Measurements from ENCODE around the gene FAM180B. TPM values are rescaled to one million over a fixed set of nuclear protein-coding genes. Genes with fewer than 3 reads are reported as not detected.
A peak's percentile ranks its signal among the peaks of the same experiment; 100 is the strongest.

Gene FAM180B
- total RNA-seq, 1 experiment from 2014 or later: 0.28 TPM

GRCh38 chr11:47577460-47578041 lies 8.9 kb upstream of the FAM180B start:
- CTCF ChIA-PET: interaction anchor here (0.8 kb wide), 1 partner anchor 26 kb away, joined by 3 read pairs; no protein-coding TSS in a partner anchor
- no peak for ATAC-seq

GRCh38 chr11:47578524-47579494 lies 7.7 kb upstream of the FAM180B start, which contains the start of the genes KBTBD4 and NDUFS3:
Gene KBTBD4 (minus strand): TSS chr11:47578970. CDS start chr11:47578951, 19 bp downstream.
Gene NDUFS3 (plus strand): TSS chr11:47579074. CDS start chr11:47579092, 18 bp downstream.
- peak within 1 kb of the TSS; percentile 93 for H3K4me3 Mint-ChIP-seq
- ATAC-seq (peak; percentile 93), DNase-seq (ENCODE audit: low spot score) (peak; percentile 91)
- H3K27ac Mint-ChIP-seq: peak within 1 kb of the TSS; percentile 99
- H3K4me1 Mint-ChIP-seq: peaks cover 18% of the 10 kb centered on the region
- H3K36me3 Mint-ChIP-seq: peaks cover 55% of the 10 kb centered on the region
- no peaks in the 10 kb centered on the region; the same call in 1 of the 2 replicates for H3K27me3 Mint-ChIP-seq (ENCODE audit: low read depth)
- ChIA-PET CTCF (interaction anchor here (1.3 kb wide), 1 partner anchor 25 kb away, joined by 9 read pairs; no protein-coding TSS in a partner anchor), POLR2A (interaction anchor here (1.7 kb wide), 1 partner anchor 14 kb away, joined by 4 read pairs; the partner anchor contains the start of gene PTPMT1)
- H3K9me3 Mint-ChIP-seq: no peaks in the 10 kb centered on the region
- TF ChIP-seq ZNF281 (CRISPR knock-in tag; IDR thresholded peaks at IDR 0.05): peak; percentile 94
- TF ChIP-seq GTF2I (CRISPR knock-in tag; conservative IDR thresholded peaks at IDR 0.05): no peak
- TF ChIP-seq ZNF532 (CRISPR knock-in tag; IDR thresholded peaks at IDR 0.05; ENCODE audit: borderline replicate concordance): no peak
- no peak; the same call in 1 of the 2 replicates for TF ChIP-seq NFYB (CRISPR knock-in tag; conservative IDR thresholded peaks at IDR 0.05; ENCODE audit: low read depth)
- TF ChIP-seq ZNF219 (CRISPR knock-in tag; IDR thresholded peaks at IDR 0.05; ENCODE audit: borderline replicate concordance): no peak
- TF ChIP-seq ERG (CRISPR knock-in tag; IDR thresholded peaks at IDR 0.05): no peak
- TF ChIP-seq GABPB1 (CRISPR knock-in tag; IDR thresholded peaks at IDR 0.05): peak; percentile 97
- no peak for TF ChIP-seq SMAD4 (CRISPR knock-in tag; IDR thresholded peaks at IDR 0.05)
- TF ChIP-seq, protein P1, sequence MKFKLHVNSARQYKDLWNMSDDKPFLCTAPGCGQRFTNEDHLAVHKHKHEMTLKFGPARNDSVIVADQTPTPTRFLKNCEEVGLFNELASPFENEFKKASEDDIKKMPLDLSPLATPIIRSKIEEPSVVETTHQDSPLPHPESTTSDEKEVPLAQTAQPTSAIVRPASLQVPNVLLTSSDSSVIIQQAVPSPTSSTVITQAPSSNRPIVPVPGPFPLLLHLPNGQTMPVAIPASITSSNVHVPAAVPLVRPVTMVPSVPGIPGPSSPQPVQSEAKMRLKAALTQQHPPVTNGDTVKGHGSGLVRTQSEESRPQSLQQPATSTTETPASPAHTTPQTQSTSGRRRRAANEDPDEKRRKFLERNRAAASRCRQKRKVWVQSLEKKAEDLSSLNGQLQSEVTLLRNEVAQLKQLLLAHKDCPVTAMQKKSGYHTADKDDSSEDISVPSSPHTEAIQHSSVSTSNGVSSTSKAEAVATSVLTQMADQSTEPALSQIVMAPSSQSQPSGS (CRISPR knock-in tag; IDR thresholded peaks at IDR 0.05; ENCODE audit: borderline replicate concordance, low read depth): no peak

More at GRCh38 chr11:47577460-47578041, 8.9 kb upstream of the FAM180B start:
- Mint-ChIP-seq H3K4me3 (peak overlapping the region; percentile 93), H3K36me3 (peaks cover 56% of the 10 kb centered on the region), H3K27ac (peak overlapping the region; percentile 70; the same call in 1 of the 2 replicates), H3K9me3 (no peaks in the 10 kb centered on the region), H3K4me1 (peaks cover 18% of the 10 kb centered on the region), H3K27me3 (ENCODE audit: low read depth) (no peaks in the 10 kb centered on the region; the same call in 1 of the 2 replicates)
- TF ChIP-seq MYBL2 (CRISPR knock-in tag; IDR thresholded peaks at IDR 0.05): no peak
- TF ChIP-seq, protein P2, sequence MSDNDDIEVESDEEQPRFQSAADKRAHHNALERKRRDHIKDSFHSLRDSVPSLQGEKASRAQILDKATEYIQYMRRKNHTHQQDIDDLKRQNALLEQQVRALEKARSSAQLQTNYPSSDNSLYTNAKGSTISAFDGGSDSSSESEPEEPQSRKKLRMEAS (CRISPR knock-in tag; IDR thresholded peaks at IDR 0.05): no peak
- no peak for TF ChIP-seq ZBTB21 (CRISPR knock-in tag; IDR thresholded peaks at IDR 0.05; ENCODE audit: borderline replicate concordance)
- no peak for TF ChIP-seq GABPB1 (CRISPR knock-in tag; IDR thresholded peaks at IDR 0.05)
- TF ChIP-seq ZNF263 (CRISPR knock-in tag; IDR thresholded peaks at IDR 0.05; ENCODE audit: low read depth): no peak
- TF ChIP-seq, protein P3, sequence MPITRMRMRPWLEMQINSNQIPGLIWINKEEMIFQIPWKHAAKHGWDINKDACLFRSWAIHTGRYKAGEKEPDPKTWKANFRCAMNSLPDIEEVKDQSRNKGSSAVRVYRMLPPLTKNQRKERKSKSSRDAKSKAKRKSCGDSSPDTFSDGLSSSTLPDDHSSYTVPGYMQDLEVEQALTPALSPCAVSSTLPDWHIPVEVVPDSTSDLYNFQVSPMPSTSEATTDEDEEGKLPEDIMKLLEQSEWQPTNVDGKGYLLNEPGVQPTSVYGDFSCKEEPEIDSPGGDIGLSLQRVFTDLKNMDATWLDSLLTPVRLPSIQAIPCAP (CRISPR knock-in tag; IDR thresholded peaks at IDR 0.05): no peak
- TF ChIP-seq, protein P4, sequence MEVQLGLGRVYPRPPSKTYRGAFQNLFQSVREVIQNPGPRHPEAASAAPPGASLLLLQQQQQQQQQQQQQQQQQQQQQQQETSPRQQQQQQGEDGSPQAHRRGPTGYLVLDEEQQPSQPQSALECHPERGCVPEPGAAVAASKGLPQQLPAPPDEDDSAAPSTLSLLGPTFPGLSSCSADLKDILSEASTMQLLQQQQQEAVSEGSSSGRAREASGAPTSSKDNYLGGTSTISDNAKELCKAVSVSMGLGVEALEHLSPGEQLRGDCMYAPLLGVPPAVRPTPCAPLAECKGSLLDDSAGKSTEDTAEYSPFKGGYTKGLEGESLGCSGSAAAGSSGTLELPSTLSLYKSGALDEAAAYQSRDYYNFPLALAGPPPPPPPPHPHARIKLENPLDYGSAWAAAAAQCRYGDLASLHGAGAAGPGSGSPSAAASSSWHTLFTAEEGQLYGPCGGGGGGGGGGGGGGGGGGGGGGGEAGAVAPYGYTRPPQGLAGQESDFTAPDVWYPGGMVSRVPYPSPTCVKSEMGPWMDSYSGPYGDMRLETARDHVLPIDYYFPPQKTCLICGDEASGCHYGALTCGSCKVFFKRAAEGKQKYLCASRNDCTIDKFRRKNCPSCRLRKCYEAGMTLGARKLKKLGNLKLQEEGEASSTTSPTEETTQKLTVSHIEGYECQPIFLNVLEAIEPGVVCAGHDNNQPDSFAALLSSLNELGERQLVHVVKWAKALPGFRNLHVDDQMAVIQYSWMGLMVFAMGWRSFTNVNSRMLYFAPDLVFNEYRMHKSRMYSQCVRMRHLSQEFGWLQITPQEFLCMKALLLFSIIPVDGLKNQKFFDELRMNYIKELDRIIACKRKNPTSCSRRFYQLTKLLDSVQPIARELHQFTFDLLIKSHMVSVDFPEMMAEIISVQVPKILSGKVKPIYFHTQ (CRISPR knock-in tag; IDR thresholded peaks at IDR 0.05): no peak
- TF ChIP-seq TEAD1 (CRISPR knock-in tag; IDR thresholded peaks at IDR 0.05): no peak
- TF ChIP-seq KAT7 (CRISPR knock-in tag; IDR thresholded peaks at IDR 0.05; ENCODE audit: borderline replicate concordance): no peak
- TF ChIP-seq FOXJ3 (CRISPR knock-in tag; IDR thresholded peaks at IDR 0.05; ENCODE audit: borderline replicate concordance): no peak
- TF ChIP-seq ZNF219 (CRISPR knock-in tag; IDR thresholded peaks at IDR 0.05; ENCODE audit: borderline replicate concordance): no peak
- no peak for TF ChIP-seq ZNF423 (CRISPR knock-in tag; IDR thresholded peaks at IDR 0.05)
- no peak for TF ChIP-seq NFATC4 (CRISPR knock-in tag; IDR thresholded peaks at IDR 0.05)
- TF ChIP-seq TP53 (CRISPR knock-in tag; IDR thresholded peaks at IDR 0.05): no peak
- DNase-seq (ENCODE audit: low spot score): no peak
- POLR2A ChIA-PET: interaction anchor here (0.6 to 1.7 kb wide), 2 partner anchors 12 to 32 kb away, joined by 4 to 6 read pairs; partner anchors contain the start of gene PTPMT1

All from WTC11 (cell line).